ENCODE data around the gene IREB2.

- no peak for TF ChIP-seq POLR2A (IDR thresholded peaks at IDR 0.05; ENCODE audit: low read depth)
- no peak for TF ChIP-seq EP300 (IDR thresholded peaks at IDR 0.05)
- TF ChIP-seq CTCF (IDR thresholded peaks at IDR 0.05) = no peak
These were observed 112.2 kb downstream of the IREB2 start for GRCh38 chr15:78550194-78550593.

Data from esophagus muscularis mucosa (tissue), 4 donors.